H1 (cell line): ENCODE results near the gene PGBD5. TPM values are rescaled to one million over a fixed set of nuclear protein-coding genes. Genes with fewer than 3 reads are reported as not detected.

ENCODE experiments used
- CTCF ChIA-PET: fragments of 300-600 bp; sonication (Branson Sonifier 250); formaldehyde crosslinking; loops from one replicate; lab custom pipeline; 2021; ENCODE audit not compliant: partially characterized antibody; lab: Charles Lee
- POLR2A ChIA-PET: fragments of 300-600 bp; sonication (Branson Sonifier 250); formaldehyde crosslinking; loops from one replicate; lab custom pipeline; 2021; ENCODE audit warnings: inconsistent platforms; ENCODE audit not compliant: partially characterized antibody; lab: Charles Lee
- DNase-seq, 2 experiments: peaks; one replicate each; pipeline versions ENCODE4 v3.0.0 to v3.0.0-alpha.2; 2010 to 2022; ENCODE audit warnings: low spot score in 2 of 2, low read depth in 1 of 2, mixed read lengths in 1 of 2
- FAIRE-seq: peaks from 2 replicates; lab custom pipeline; 2011; peaks lifted over from hg19 to GRCh38; lab: Jason Lieb, UNC
- H2AFZ ChIP-seq: 2 replicates; pipeline ENCODE4 v1.8.1; 2012; ENCODE audit warnings: low read length, inconsistent platforms
- H2AK5ac ChIP-seq: 2 replicates; pipeline ENCODE4 v1.6.1; 2013; ENCODE audit warnings: low read depth, low read length
- H2BK120ac ChIP-seq: replicated peaks from 2 replicates; pipeline ENCODE3; 2013; ENCODE audit warnings: low read depth, low read length, inconsistent platforms
- H2BK12ac ChIP-seq: 2 replicates; pipeline ENCODE4 v1.6.1; 2013; ENCODE audit warnings: low read depth, low read length
- H2BK15ac ChIP-seq: 2 replicates; pipeline ENCODE4 v1.6.1; 2013; ENCODE audit warnings: low read length
- H2BK20ac ChIP-seq: 2 replicates; pipeline ENCODE4 v1.6.1; 2013; ENCODE audit warnings: low read length
- H2BK5ac ChIP-seq: 2 replicates; pipeline ENCODE4 v1.6.1; 2013; ENCODE audit warnings: low read depth, low read length
- H3K14ac ChIP-seq: 2 replicates; pipeline ENCODE4 v1.6.1; 2013; ENCODE audit warnings: inconsistent platforms; ENCODE audit not compliant: insufficient read length
- H3K18ac ChIP-seq: 2 replicates; pipeline ENCODE4 v1.6.1; 2013; ENCODE audit warnings: low read length; ENCODE audit errors: extremely low read depth
- H3K23ac ChIP-seq: 2 replicates; pipeline ENCODE4 v1.6.1; 2013; ENCODE audit warnings: inconsistent platforms; ENCODE audit not compliant: insufficient read length
- H3K23me2 ChIP-seq: 2 replicates; pipeline ENCODE4 v1.6.1; 2013; ENCODE audit warnings: low read depth, low read length
- H3K27ac ChIP-seq: 2 replicates; pipeline ENCODE4 v1.6.1; 2011; ENCODE audit warnings: low read depth, low read length, inconsistent platforms
- H3K27me3 ChIP-seq, 4 experiments: replicated peaks in 1 of 4; 1 replicate in 1 of 4; 2 replicates in 3 of 4; pipeline versions ENCODE4 v1.6.1 to v1.8.1; 2011 to 2013; ENCODE audit warnings: low read length in 3 of 4, mild to moderate bottlenecking in 3 of 4, inconsistent platforms in 2 of 4, mixed read lengths in 2 of 4, moderate library complexity in 1 of 4; ENCODE audit not compliant: control insufficient read depth in 3 of 4, insufficient read depth in 3 of 4; ENCODE audit errors: extremely low read depth in 1 of 4
- H3K36me3 ChIP-seq, 4 experiments: 2 replicates each; pipeline versions ENCODE4 v1.6.1 to v1.8.1; 2011 to 2013; ENCODE audit warnings: mild to moderate bottlenecking in 4 of 4, low read length in 3 of 4, moderate library complexity in 2 of 4, control low read depth in 1 of 4, inconsistent platforms in 1 of 4; ENCODE audit not compliant: insufficient read depth in 4 of 4, control insufficient read depth in 2 of 4
- H3K4ac ChIP-seq: replicated peaks from 2 replicates; pipeline ENCODE3; 2013; ENCODE audit warnings: low read length, low read depth, mixed read lengths, inconsistent platforms; ENCODE audit not compliant: insufficient read length
- H3K4me1 ChIP-seq, 4 experiments: replicated peaks in 1 of 4; 1 replicate in 1 of 4; 2 replicates in 3 of 4; pipeline versions ENCODE4 v1.6.1 to v1.8.1; 2011 to 2013; ENCODE audit warnings: low read length in 3 of 4, inconsistent platforms in 2 of 4, mixed read lengths in 1 of 4; ENCODE audit not compliant: insufficient read depth in 4 of 4, control insufficient read depth in 3 of 4
- H3K4me2 ChIP-seq, 2 experiments: 2 replicates each; pipeline versions ENCODE4 v1.6.1 to v1.8.1; 2011 to 2013; ENCODE audit warnings: low read depth in 2 of 2, low read length in 2 of 2, control low read depth in 1 of 2, inconsistent platforms in 1 of 2, mild to moderate bottlenecking in 1 of 2; ENCODE audit not compliant: insufficient read depth in 1 of 2
- H3K4me3 ChIP-seq, 4 experiments: fragments of 200-600, 300-600 bp in 1 of 4; sonication (generic), shearing (Covaris generic), sonication (Bioruptor Twin) in 1 of 4; 2 replicates each; pipeline versions ENCODE4 v1.5.1 to v1.8.1; 2011 to 2016; ENCODE audit warnings: low read length in 4 of 4, low read depth in 3 of 4, control low read depth in 2 of 4, inconsistent platforms in 2 of 4, mild to moderate bottlenecking in 2 of 4, mixed read lengths in 1 of 4, moderate library complexity in 1 of 4; ENCODE audit not compliant: insufficient read depth in 2 of 4; ENCODE audit errors: extremely low read depth in 1 of 4
- H3K56ac ChIP-seq: replicated peaks from 2 replicates; pipeline ENCODE3; 2013; ENCODE audit warnings: low read depth, mild to moderate bottlenecking, mixed read lengths, low read length, inconsistent platforms; ENCODE audit not compliant: insufficient read length
- H3K79me1 ChIP-seq: 2 replicates; pipeline ENCODE4 v1.6.1; 2013; ENCODE audit warnings: low read depth, low read length, control low read depth
- H3K79me2 ChIP-seq, 2 experiments: 2 replicates each; pipeline versions ENCODE4 v1.6.1 to v1.8.1; 2012 to 2013; ENCODE audit warnings: low read length in 2 of 2, mild to moderate bottlenecking in 2 of 2, inconsistent platforms in 1 of 2; ENCODE audit not compliant: insufficient read depth in 2 of 2, control insufficient read depth in 1 of 2
- H3K9ac ChIP-seq, 4 experiments: replicated peaks in 1 of 4; 1 replicate in 1 of 4; 2 replicates in 3 of 4; pipeline versions ENCODE4 v1.6.1 to v1.8.1; 2011 to 2013; ENCODE audit warnings: low read depth in 3 of 4, low read length in 3 of 4, control low read depth in 2 of 4, mild to moderate bottlenecking in 2 of 4, moderate library complexity in 2 of 4, inconsistent platforms in 1 of 4; ENCODE audit errors: extremely low read depth in 1 of 4
- H3K9me3 ChIP-seq, 2 experiments: 2 replicates each; pipeline versions ENCODE4 v1.6.1 to v1.8.1; 2012 to 2013; ENCODE audit warnings: mild to moderate bottlenecking in 2 of 2, moderate library complexity in 2 of 2, control low read depth in 1 of 2, inconsistent platforms in 1 of 2, low read depth in 1 of 2, low read length in 1 of 2, mixed read lengths in 1 of 2; ENCODE audit not compliant: insufficient read depth in 2 of 2
- H4K20me1 ChIP-seq, 2 experiments: replicated peaks in 1 of 2; 2 replicates each; pipeline versions ENCODE3 to v1.8.1; 2011 to 2013; ENCODE audit warnings: inconsistent platforms in 2 of 2, low read length in 2 of 2, mild to moderate bottlenecking in 1 of 2; ENCODE audit not compliant: insufficient read depth in 2 of 2, control insufficient read depth in 1 of 2
- H4K5ac ChIP-seq: 2 replicates; pipeline ENCODE4 v1.6.1; 2013; ENCODE audit warnings: low read length, low read depth, mixed read lengths, inconsistent platforms; ENCODE audit not compliant: insufficient read length
- H4K8ac ChIP-seq: 2 replicates; pipeline ENCODE4 v1.8.0; 2013; ENCODE audit warnings: mild to moderate bottlenecking, moderate library complexity, low read length, inconsistent platforms; ENCODE audit not compliant: insufficient read depth; ENCODE audit errors: extremely low read depth
- H4K91ac ChIP-seq: replicated peaks from 2 replicates; pipeline ENCODE3; 2013; ENCODE audit warnings: low read length, mixed read lengths, inconsistent platforms; ENCODE audit not compliant: insufficient read length
- GTF2F1 ChIP-seq: IDR thresholded peaks from 2 replicates; pipeline ENCODE4 v1.6.1; 2012; ENCODE audit warnings: low read depth, low read length, improper control_type of control experiment, borderline replicate concordance
- polyA plus RNA-seq, 7 experiments: library from polyadenylated mRNA; depleted of rRNA in 3 of 7; stranded (reverse) in 5 of 7; unstranded in 2 of 7; fragments of >200 nt in 5 of 7; fragments of 200-250 nt in 2 of 7; gene quantifications; 1 replicate in 5 of 7; 2 replicates in 1 of 7; 4 replicates in 1 of 7; pipeline versions ENCODE4 v1.2.1 to v1.2.3, GENCODE V29; 2011 to 2013; ENCODE audit warnings: missing spikeins in 2 of 7, mixed read lengths in 2 of 7
- total RNA-seq: library from RNA; stranded (reverse); fragmentation: NEBNext Ultra II Directional; extraction: Animal tissue kit (Norgen Biotek cat#: 25700); gene quantifications from 2 replicates; pipeline ENCODE4 v1.2.1, GENCODE V29; 2021

PGBD5 gene
- total and polyA plus RNA-seq, 2 of the 8 experiments (the other 6 are each of a cell fraction or from before 2014, with no cell fraction given): 16.3 to 18.4 TPM

GRCh38 chr1:230469271-230469670 lies 43.1 kb upstream of the PGBD5 start:
- no peak overlapping the region for H2BK15ac ChIP-seq
- FAIRE-seq: no peak

More at GRCh38 chr1:230469271-230469670, 43.1 kb upstream of the PGBD5 start:
- Histone ChIP-seq H3K27me3 (no peaks in the 10 kb centered on the region), H3K4ac (no peak overlapping the region), H3K14ac (no peak overlapping the region), H3K23ac (no peak overlapping the region), H3K9ac (no peak overlapping the region), H4K20me1 (no peaks in the 10 kb centered on the region), H3K79me2 (no peaks in the 10 kb centered on the region), H2BK20ac (no peak overlapping the region)
- CTCF ChIA-PET: no interaction called here
- no peak for TF ChIP-seq GTF2F1
- TF ChIP-seq, all 59 proteins: peak for 0
- Histone ChIP-seq H3K9me3 (peaks cover 0 to 7% of the 10 kb centered on the region in 2 experiments; a peak in 1 of 4 replicates), H3K18ac (no peak overlapping the region), H3K4me2 (no peak overlapping the region), H3K36me3 (no peaks in the 10 kb centered on the region), H4K5ac (no peak overlapping the region), H2BK5ac (no peak overlapping the region), H3K56ac (no peak overlapping the region), H3K4me1 (no peaks in the 10 kb centered on the region), H4K8ac (no peak overlapping the region), H2BK12ac (no peak overlapping the region), H3K4me3 (no peak overlapping the region), H2AFZ (no peak overlapping the region), H2AK5ac (no peak overlapping the region), H4K91ac (no peak overlapping the region), H2BK120ac (no peak overlapping the region), H3K27ac (no peak overlapping the region), H3K79me1 (no peaks in the 10 kb centered on the region), H3K23me2 (no peaks in the 10 kb centered on the region)
- POLR2A ChIA-PET: interaction anchor here (0.6 kb wide), 1 partner anchor 180 kb away, joined by 3 read pairs; no protein-coding TSS in a partner anchor
- DNase-seq: no peak
